NCI-H1048 (cell line): ENCODE data around the gene PARP2.
"Not testable (repeated sequence)": the region's sequence is repeated elsewhere in the genome, so short reads cannot be mapped to it uniquely, and the experiment has no call there.

Experiments used
- DNase-seq: peaks from one replicate; lab custom pipeline; 2025; lab: John Stamatoyannopoulos, UW

Gene PARP2

GRCh38 chr14:20347747-20348146, 4.3 kb downstream of the PARP2 start:
- no peak for DNase-seq

GRCh38 chr14:20350282-20350681, 6.8 kb downstream of the PARP2 start:
- DNase-seq, result no peak

GRCh38 chr14:20350860-20351259, 7.4 kb downstream of the PARP2 start:
- no peak for DNase-seq

GRCh38 chr14:20356422-20356821, 13.0 kb downstream of the PARP2 start:
- no peak for DNase-seq

- DNase-seq, result not testable (repeated sequence)
Measured at GRCh38 chr14:20358474-20358873, 15.0 kb downstream of the PARP2 start.

- DNase-seq, result no peak
Measured at GRCh38 chr14:20365928-20366327, 22.5 kb downstream of the PARP2 start.

GRCh38 chr14:20372796-20373195, 29.4 kb downstream of the PARP2 start:
- DNase-seq, result no peak

- DNase-seq, result no peak
Measured at GRCh38 chr14:20375471-20375870, 32.0 kb downstream of the PARP2 start.

- no peak for DNase-seq
Measured at GRCh38 chr14:20376071-20376588, 32.7 kb downstream of the PARP2 start.

GRCh38 chr14:20377171-20377570, 33.7 kb downstream of the PARP2 start:
- DNase-seq, result no peak

GRCh38 chr14:20379743-20380142, 36.3 kb downstream of the PARP2 start:
- no peak for DNase-seq

GRCh38 chr14:20380681-20381080, 37.2 kb downstream of the PARP2 start:
- no peak for DNase-seq

- no peak for DNase-seq
Measured at GRCh38 chr14:20381341-20381740, 37.9 kb downstream of the PARP2 start.

- no peak for DNase-seq
Measured at GRCh38 chr14:20382526-20382925, 39.1 kb downstream of the PARP2 start.

- no peak for DNase-seq
Measured at GRCh38 chr14:20383032-20383431, 39.6 kb downstream of the PARP2 start.

- no peak for DNase-seq
Measured at GRCh38 chr14:20383636-20384035, 40.2 kb downstream of the PARP2 start.

GRCh38 chr14:20384321-20384720, 40.9 kb downstream of the PARP2 start:
- DNase-seq, result no peak

GRCh38 chr14:20384886-20385285, 41.5 kb downstream of the PARP2 start:
- DNase-seq, result no peak

GRCh38 chr14:20386276-20386855, 42.9 kb downstream of the PARP2 start:
- no peak for DNase-seq

- no peak for DNase-seq
Measured at GRCh38 chr14:20387576-20387975, 44.1 kb downstream of the PARP2 start.

- no peak for DNase-seq
Measured at GRCh38 chr14:20388159-20388558, 44.7 kb downstream of the PARP2 start.

- DNase-seq, result no peak
Measured at GRCh38 chr14:20391505-20391904, 48.1 kb downstream of the PARP2 start.

GRCh38 chr14:20397511-20397910, 54.1 kb downstream of the PARP2 start:
- DNase-seq, result no peak

GRCh38 chr14:20400589-20400964, 57.1 kb downstream of the PARP2 start:
- no peak for DNase-seq
